Kidney (tissue), 14 donors: ENCODE measurements around the gene MED27. TPM values are rescaled to one million over a fixed set of nuclear protein-coding genes. Genes with fewer than 3 reads are reported as not detected.
A peak's percentile ranks its signal among the peaks of the same experiment; 100 is the strongest.

ENCODE experiments used
- DNase-seq, 5 donors: peaks; one replicate each; pipeline ENCODE4 v3.0.0-alpha.2; 2013 to 2020
- FAIRE-seq: peaks from 2 replicates; lab custom pipeline; 2012; peaks lifted over from hg19 to GRCh38; lab: Jason Lieb, UNC
- H3K27ac ChIP-seq, 2 donors: one replicate each; pipeline ENCODE4 v1.7.0; 2013; ENCODE audit warnings: low read depth in 2 of 2, low read length in 2 of 2, inconsistent platforms in 1 of 2
- H3K27me3 ChIP-seq: one replicate; pipeline ENCODE4 v1.7.1; 2013; ENCODE audit warnings: low read length, inconsistent platforms; ENCODE audit not compliant: control insufficient read depth, insufficient read depth
- H3K36me3 ChIP-seq, 3 donors: one replicate each; pipeline versions ENCODE4 v1.7.0 to v1.7.1; 2013; ENCODE audit warnings: low read length in 3 of 3, control low read depth in 1 of 3, inconsistent platforms in 1 of 3; ENCODE audit not compliant: insufficient read depth in 3 of 3, control insufficient read depth in 2 of 3
- H3K4me1 ChIP-seq, 3 donors: one replicate each; pipeline versions ENCODE4 v1.7.0 to v1.7.1; 2013; ENCODE audit warnings: low read length in 3 of 3, inconsistent platforms in 1 of 3, low read depth in 1 of 3; ENCODE audit not compliant: control insufficient read depth in 2 of 3, insufficient read depth in 2 of 3
- H3K4me3 ChIP-seq, 3 donors: one replicate each; pipeline versions ENCODE4 v1.7.0 to v1.8.1; 2013; ENCODE audit warnings: low read length in 3 of 3, control low read depth in 1 of 3, inconsistent platforms in 1 of 3
- H3K9ac ChIP-seq, 3 donors: one replicate each; pipeline versions ENCODE4 v1.7.0 to v1.7.1; 2013; ENCODE audit warnings: low read length in 3 of 3, control low read depth in 1 of 3, inconsistent platforms in 1 of 3
- H3K9me3 ChIP-seq, 3 donors: one replicate each; pipeline versions ENCODE4 v1.7.0 to v1.7.1; 2013; ENCODE audit warnings: low read length in 3 of 3, control low read depth in 1 of 3, inconsistent platforms in 1 of 3; ENCODE audit not compliant: control insufficient read depth in 2 of 3, insufficient read depth in 1 of 3
- CTCF ChIP-seq: IDR thresholded peaks from 3 replicates; pipeline ENCODE4 v1.5.1; 2012; ENCODE audit warnings: mild to moderate bottlenecking, moderate library complexity, borderline replicate concordance; ENCODE audit not compliant: insufficient read depth; ENCODE audit errors: extremely low read depth
- intact Hi-C: fragments of 100-400 bp; cut with DNase I; formaldehyde crosslinking; loops from one replicate; pipeline ENCODE4 v1.11.1; 2022
- polyA plus RNA-seq: library from polyadenylated mRNA; stranded (reverse); fragments of 350-450 nt; fragmentation: Illumina TruSeq; extraction: RNeasy Lipid Tissue Mini Kit (QIAGEN cat#74804); gene quantifications from one replicate; pipeline ENCODE4 v1.2.3, GENCODE V29; 2014; ENCODE audit warnings: low read depth, low replicate concordance; ENCODE audit not compliant: insufficient read depth
- total RNA-seq: library from RNA; stranded (reverse); fragmentation: NEBNext Ultra II Directional; extraction: Animal tissue kit (Norgen Biotek cat#: 25700); gene quantifications from one replicate; pipeline ENCODE4 v1.2.1, GENCODE V29; 2021
- donor health status: control.
- donor health status: control.
- donor health status: control.
- donor health status: control.
- donor health status: control.
- donor health status: DM: yes; HTN: yes; CAD: no.
- donor health status: Normal renal cell carcinoma (clear cell type).

Gene MED27
- total and polyA plus RNA-seq, 2 donors from 2014 or later: 15.9 to 23.1 TPM

GRCh38 chr9:132078699-132079356 lies 839 bp downstream of the MED27 start:
- Histone ChIP-seq H3K4me3 (peak overlapping the region; percentile 86 to 99 (median 98)), H3K27ac (no peak overlapping the region), H3K27me3 (no peaks in the 10 kb centered on the region), H3K4me1 (peaks cover 0 to 11% (median 10%) of the 10 kb centered on the region in 3 donors), H3K9me3 (no peaks in the 10 kb centered on the region), H3K9ac (peak overlapping the region; percentile 77 to 90 (median 88)), H3K36me3 (peaks cover 0 to 12% (median 10%) of the 10 kb centered on the region in 3 donors)
- TF ChIP-seq CTCF: no peak
- intact Hi-C loops: no loop called here
- DNase-seq (peak in 3 of 5 donors; percentile 12 to 42 (median 19)), FAIRE-seq (no peak)

GRCh38 chr9:132077881-132078698 lies 1.6 kb downstream of the MED27 start:
- intact Hi-C loops: no loop called here
- DNase-seq (peak in 4 of 5 donors; percentile 62 to 84 (median 73)), FAIRE-seq (no peak)
- TF ChIP-seq CTCF: no peak
- peak overlapping the region; percentile 86 to 99 (median 98) for H3K4me3 ChIP-seq
- H3K4me1 ChIP-seq: peaks cover 0 to 11% (median 10%) of the 10 kb centered on the region in 3 donors
- peaks cover 0 to 12% (median 10%) of the 10 kb centered on the region in 3 donors for H3K36me3 ChIP-seq
- no peaks in the 10 kb centered on the region for H3K27me3 ChIP-seq
- peak overlapping the region in 2 of 3 donors; percentile 88 to 90 for H3K9ac ChIP-seq
- H3K9me3 ChIP-seq: no peaks in the 10 kb centered on the region
- no peak overlapping the region for H3K27ac ChIP-seq

- DNase-seq (no peak), FAIRE-seq (no peak)
- no peak overlapping the region for H3K27ac ChIP-seq
- H3K4me1 ChIP-seq: peaks cover 0 to 12% (median 11%) of the 10 kb centered on the region in 3 donors
- intact Hi-C loops: no loop called here
- peaks cover 4 to 13% (median 12%) of the 10 kb centered on the region in 3 donors for H3K36me3 ChIP-seq
- H3K9ac ChIP-seq: no peak overlapping the region
- no peak for TF ChIP-seq CTCF
- H3K4me3 ChIP-seq: no peak overlapping the region
- no peaks in the 10 kb centered on the region for H3K27me3 ChIP-seq
- no peaks in the 10 kb centered on the region for H3K9me3 ChIP-seq
Observed at GRCh38 chr9:132075853-132076252, 3.8 kb downstream of the MED27 start.
